Measurements from ENCODE around the gene ABHD16A. TPM values are rescaled to one million over a fixed set of nuclear protein-coding genes. Genes with fewer than 3 reads are reported as not detected.

Gene ABHD16A
- total RNA-seq, 2 donors from 2014 or later, result 57.8 to 75.1 TPM

DNA sequence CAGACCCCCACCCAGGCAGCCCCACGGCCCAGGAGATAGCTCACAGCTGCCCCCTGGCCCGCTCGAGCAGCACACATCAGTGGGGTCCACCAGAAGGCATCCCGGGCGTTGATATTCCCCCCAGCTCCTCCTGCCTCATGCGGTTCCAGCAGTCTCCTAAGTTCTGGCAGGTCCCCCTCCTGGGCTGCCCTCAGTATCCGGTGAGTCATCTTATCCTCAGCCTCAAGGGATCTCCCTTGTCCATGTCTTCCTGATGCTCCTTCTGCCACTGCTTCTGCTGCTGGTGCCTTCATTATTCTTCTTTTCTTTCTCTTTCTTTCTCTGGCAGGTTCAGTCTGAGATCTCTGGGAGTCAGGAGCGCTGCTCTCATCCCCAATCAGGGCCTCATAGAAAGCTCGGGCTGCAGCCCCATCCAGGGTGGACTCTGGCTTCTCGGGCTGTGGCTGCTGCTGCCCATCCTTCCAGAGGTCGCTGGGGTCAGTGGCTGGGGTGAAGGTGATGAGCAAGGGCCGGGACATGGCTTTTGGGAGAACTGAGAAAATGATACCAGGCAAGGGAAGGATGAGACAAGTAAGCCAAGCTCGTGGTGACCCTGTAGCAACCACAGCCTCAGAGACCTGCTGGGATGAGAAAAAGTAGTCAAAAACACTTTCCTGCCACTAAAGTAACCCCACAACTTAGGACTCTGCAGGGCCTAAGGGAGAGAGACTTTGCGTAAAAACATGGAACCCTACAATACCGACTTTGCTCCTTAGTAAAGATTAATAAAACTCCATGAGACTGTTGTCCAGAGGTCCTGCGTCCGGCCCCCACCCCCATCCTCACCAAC lies 38.9 kb downstream of the ABHD16A start:
- Mint-ChIP-seq H3K36me3 (ENCODE audit: low read depth) (peaks cover 9% of the 10 kb centered on the region), H3K27me3 (no peaks in the 10 kb centered on the region), H3K27ac (peak overlapping the region; percentile 97), H3K4me3 (peak overlapping the region; percentile 97), H3K4me1 (peaks cover 53% of the 10 kb centered on the region)
- DNase-seq, result no peak
- ATAC-seq, result no peak
- H3K9me3 ChIP-seq (ENCODE audit: control insufficient read depth, low read length, poor library complexity, severe bottlenecking), result no peaks in the 10 kb centered on the region

DNA sequence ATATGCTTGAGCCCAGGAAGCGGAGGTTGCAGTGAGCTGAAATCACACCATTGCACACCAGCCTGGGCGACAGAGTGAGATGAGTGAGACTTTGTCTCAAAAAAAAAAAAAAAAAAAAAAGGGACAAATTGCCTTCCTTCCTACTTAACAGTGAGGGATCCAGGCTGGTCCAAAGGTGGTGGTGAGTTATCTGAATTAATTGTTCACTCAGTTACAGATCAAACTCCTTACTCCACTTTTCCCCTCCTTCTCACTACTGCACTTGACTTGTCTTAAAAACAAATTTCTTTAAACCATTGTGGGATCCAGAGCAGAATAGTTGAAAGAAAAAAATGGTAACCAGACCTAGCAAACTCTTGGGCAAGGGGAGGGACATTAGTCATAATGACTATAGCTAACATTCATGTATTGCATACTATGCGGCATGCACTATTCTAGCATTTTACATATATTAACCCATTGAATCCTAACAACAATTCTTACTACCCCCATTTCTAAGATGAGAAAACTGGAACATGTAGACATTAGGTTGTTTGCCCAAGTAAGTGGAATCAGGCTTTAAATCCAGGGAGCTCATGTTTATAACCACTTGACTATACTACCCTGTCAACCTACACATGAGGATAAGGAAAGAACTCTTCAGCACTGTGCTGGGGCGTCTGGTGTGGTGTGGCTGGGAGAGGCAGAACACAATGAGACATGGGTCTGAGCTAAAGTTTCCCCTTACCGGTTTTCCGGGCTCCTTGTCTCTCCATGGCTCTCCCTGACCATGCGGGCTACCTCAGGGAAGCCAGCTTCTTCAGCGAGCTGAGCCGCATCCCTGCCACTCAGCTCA lies 39.8 kb downstream of the ABHD16A start:
- H3K4me3 Mint-ChIP-seq, result peak overlapping the region; percentile 97
- H3K4me1 Mint-ChIP-seq, result peaks cover 60% of the 10 kb centered on the region
- H3K9me3 ChIP-seq (ENCODE audit: control insufficient read depth, low read length, poor library complexity, severe bottlenecking), result no peaks in the 10 kb centered on the region
- H3K36me3 Mint-ChIP-seq (ENCODE audit: low read depth), result peaks cover 9% of the 10 kb centered on the region
- no peaks in the 10 kb centered on the region for H3K27me3 Mint-ChIP-seq
- ATAC-seq (no peak), DNase-seq (no peak)
- H3K27ac Mint-ChIP-seq, result peak overlapping the region; percentile 97

DNA sequence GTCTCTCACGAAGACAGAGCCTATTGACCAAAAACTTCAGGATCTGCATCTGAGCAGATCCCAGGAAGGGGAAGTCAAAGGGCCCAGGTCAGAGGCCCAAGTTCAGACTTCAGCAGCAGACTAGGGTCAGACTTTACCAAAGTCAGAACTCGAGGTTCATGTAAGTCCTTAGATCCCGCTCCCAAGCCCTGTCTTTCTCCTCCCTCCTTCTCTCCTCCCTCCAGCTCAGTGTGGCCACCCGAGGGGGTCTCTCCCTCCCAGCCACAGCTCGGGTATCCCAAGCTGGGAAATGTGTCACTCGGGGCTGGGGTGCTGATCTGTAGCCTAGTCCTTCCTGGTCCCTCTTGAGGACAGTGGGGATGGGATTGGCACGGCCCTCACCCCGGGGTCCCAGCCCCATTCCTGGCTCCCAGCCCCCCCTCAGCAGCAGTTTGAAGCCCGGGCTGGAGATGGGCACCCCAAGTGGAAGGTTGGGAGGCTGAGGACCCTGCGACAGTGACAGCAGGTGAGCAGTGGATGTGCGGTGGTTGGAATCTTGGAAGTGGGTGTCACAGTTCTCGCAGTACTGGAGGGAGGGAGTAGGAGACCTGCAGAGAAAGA lies 40.9 kb downstream of the ABHD16A start:
- H3K4me3 Mint-ChIP-seq, result peak overlapping the region; percentile 93
- no peak for ATAC-seq
- H3K4me1 Mint-ChIP-seq, result peaks cover 64% of the 10 kb centered on the region
- no peak for DNase-seq
- H3K36me3 Mint-ChIP-seq (ENCODE audit: low read depth), result peaks cover 7% of the 10 kb centered on the region
- peak overlapping the region; percentile 92 for H3K27ac Mint-ChIP-seq
- no peaks in the 10 kb centered on the region for H3K9me3 ChIP-seq (ENCODE audit: control insufficient read depth, low read length, poor library complexity, severe bottlenecking)
- no peaks in the 10 kb centered on the region for H3K27me3 Mint-ChIP-seq

DNA sequence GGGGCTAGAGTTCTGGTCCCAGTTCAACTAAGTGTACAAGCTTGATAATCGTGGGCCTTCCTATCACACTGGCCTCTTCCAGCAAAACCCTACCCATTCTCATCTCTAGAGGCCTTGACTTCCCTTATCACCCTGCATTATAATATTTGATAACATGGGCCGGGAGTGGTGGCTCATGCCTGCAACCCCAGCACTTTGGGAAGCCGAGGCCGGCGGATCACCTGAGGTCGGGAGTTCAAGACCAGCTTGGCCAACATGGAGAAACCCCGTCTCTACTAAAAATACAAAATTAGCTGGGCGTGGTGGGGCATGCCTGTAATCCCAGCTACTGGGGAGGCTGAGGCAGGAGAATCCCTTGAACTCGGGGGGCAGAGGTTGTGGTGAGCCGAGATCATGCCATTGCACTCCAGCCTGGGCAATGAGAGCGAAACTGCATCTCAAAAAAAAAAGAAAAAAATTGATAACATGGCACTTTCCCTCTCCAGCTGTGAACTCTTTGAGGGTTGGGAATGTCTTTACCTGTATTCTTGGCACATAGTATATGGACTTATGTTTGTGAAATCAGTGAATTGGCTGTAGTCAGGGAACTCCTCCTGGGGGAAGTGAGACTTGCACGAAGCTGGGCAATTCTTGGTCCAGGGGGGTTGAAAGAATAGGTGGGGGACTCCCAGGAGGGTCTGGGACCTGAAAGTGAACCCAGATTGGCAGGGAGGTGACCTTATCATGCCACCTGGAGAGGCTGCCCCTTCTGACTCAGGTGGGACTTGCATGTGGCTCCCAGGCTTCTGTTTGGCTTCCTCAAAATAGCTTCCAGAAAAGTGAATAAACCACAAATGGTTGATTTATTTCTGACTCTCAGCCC lies 41.6 kb downstream of the ABHD16A start:
- Mint-ChIP-seq H3K36me3 (ENCODE audit: low read depth) (peaks cover 7% of the 10 kb centered on the region), H3K27me3 (no peaks in the 10 kb centered on the region), H3K4me3 (peak overlapping the region; percentile 93), H3K27ac (peak overlapping the region; percentile 92), H3K4me1 (peaks cover 62% of the 10 kb centered on the region)
- no peak for ATAC-seq
- H3K9me3 ChIP-seq (ENCODE audit: control insufficient read depth, low read length, poor library complexity, severe bottlenecking), result no peaks in the 10 kb centered on the region
- DNase-seq, result no peak

DNA sequence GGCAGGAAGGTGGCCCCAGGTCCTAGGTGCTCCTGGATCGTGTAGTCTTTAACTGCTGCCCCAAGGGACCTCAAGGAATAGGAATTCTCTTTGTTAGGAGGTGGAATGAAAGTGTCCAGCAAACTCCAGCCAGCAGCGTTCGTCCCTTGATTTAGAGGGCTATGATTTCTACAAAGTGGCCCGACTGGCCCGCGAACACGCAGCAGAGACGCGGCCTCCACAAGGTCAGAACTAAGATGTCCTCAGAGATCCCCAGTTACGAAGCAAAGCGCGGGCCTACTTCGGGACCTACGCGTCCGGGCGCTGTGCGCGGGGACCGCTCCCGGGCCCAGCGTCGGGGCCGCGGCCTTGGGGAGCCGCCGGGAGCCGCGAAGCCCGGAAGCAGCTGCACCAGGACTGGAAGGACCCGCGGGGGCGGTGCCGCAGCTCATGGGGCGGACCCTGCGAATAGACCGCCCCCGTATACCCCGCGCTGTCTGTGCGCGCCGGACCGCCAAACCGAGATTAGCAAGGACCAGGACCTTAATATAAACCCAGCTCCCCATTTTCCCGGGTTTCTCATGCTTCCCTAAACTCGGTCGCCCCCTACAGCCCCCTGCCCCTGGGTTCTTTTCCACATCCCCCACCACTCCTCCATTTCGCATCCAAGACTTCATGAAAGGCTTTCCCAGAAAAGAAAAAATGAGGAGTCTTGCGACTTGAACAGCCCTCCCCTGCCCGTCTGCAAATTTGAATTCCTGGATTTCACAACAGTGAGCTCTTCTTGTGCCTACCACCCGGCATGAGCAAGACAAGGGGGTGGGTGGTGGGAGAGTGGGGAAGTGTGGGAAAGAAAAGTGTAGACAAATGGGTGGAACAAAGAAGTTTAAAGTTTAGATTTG lies 42.5 kb downstream of the ABHD16A start, which contains the start of gene C6orf47:
C6orf47 (minus strand) TSS at position 398 of the 881 bp plus-strand sequence. CDS start 831 bp downstream, outside the sequence.
- DNase-seq, result peak; percentile 50 to 71 (median 67)
- Mint-ChIP-seq H3K27ac (peak within 1 kb of the TSS; percentile 92), H3K4me1 (peaks cover 61% of the 10 kb centered on the region), H3K36me3 (ENCODE audit: low read depth) (peaks cover 8% of the 10 kb centered on the region), H3K27me3 (no peaks in the 10 kb centered on the region), H3K4me3 (peak within 1 kb of the TSS; percentile 93)
- no peaks in the 10 kb centered on the region for H3K9me3 ChIP-seq (ENCODE audit: control insufficient read depth, low read length, poor library complexity, severe bottlenecking)
- ATAC-seq, result peak; percentile 68

DNA sequence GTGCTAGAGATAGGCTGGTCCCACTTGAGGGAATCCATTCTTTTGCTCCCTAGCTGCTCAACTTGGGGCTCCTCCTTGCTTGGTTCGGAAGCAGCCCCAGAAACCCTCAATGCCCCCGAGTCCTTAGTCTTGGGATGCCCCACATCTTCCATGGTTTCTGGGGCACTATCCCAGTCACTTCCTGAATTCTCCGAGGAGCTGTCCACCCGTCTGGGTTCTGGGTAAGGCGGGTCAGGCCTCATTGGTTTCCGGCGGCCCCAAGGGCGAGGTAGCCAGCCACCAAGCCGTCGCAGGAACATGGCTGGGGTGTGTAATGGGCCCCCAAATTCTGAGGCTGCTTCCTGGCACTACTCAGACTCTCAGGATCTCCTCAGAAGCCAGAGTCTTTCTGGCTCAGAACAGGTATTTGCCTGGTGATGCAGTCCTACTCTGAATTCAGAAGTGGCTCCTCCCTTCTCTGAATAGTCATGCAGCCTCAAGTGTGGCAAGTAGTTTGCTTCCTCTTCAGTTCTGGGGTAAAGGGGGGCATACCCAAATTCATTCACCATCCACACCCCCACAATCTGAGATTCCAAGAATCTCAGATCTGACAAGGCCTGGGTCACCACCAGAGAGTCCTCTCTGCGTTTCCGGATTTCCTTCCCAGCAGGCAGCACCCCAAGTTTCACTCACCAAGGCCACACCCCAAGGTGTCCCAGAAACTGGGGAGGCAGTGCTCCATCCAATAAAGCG lies 43.3 kb downstream of the ABHD16A start:
- peak overlapping the region; percentile 92 for H3K27ac Mint-ChIP-seq
- DNase-seq (no peak), ATAC-seq (peak; percentile 48)
- H3K36me3 Mint-ChIP-seq (ENCODE audit: low read depth), result peaks cover 9% of the 10 kb centered on the region
- peaks cover 65% of the 10 kb centered on the region for H3K4me1 Mint-ChIP-seq
- H3K4me3 Mint-ChIP-seq, result peak overlapping the region; percentile 93
- H3K27me3 Mint-ChIP-seq, result no peaks in the 10 kb centered on the region
- H3K9me3 ChIP-seq (ENCODE audit: control insufficient read depth, low read length, poor library complexity, severe bottlenecking), result no peaks in the 10 kb centered on the region

DNA sequence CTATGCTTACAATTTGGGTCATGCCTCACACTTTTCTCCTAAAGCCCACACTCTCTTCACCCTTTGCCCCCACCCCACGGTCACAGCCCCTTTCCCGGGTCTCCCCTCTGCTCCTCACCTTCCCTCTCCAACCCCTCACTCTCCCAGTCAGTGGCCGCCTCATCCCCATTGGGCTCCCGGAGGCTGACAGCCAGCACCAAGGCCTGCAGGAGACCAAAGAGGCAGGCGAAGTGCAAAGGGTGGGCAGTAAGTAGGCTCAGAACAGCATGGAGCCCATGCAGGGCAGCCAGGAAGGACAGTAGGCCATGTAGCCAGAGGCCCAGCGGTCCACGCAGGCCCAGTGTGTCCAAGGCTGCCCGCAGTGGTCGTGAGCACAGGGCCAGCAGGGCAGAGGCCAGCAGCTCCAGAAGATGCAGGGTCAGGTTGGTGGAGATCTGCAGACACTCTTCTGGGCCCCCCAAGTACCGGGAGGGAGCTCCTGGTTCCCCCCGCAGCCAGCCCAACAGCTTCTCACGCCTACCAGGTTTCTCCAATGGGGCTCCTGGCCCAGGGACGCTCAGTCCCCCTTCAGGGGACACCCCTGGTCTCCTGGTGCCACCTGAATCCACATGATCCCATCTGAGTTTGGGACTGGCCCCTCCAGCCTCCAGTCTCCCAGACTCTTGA lies 44.0 kb downstream of the ABHD16A start:
- Mint-ChIP-seq H3K4me3 (peak overlapping the region; percentile 93), H3K4me1 (peaks cover 58% of the 10 kb centered on the region), H3K36me3 (ENCODE audit: low read depth) (peaks cover 5% of the 10 kb centered on the region), H3K27ac (peak overlapping the region; percentile 92), H3K27me3 (no peaks in the 10 kb centered on the region)
- no peak for DNase-seq
- no peak for ATAC-seq
- H3K9me3 ChIP-seq (ENCODE audit: control insufficient read depth, low read length, poor library complexity, severe bottlenecking), result no peaks in the 10 kb centered on the region

DNA sequence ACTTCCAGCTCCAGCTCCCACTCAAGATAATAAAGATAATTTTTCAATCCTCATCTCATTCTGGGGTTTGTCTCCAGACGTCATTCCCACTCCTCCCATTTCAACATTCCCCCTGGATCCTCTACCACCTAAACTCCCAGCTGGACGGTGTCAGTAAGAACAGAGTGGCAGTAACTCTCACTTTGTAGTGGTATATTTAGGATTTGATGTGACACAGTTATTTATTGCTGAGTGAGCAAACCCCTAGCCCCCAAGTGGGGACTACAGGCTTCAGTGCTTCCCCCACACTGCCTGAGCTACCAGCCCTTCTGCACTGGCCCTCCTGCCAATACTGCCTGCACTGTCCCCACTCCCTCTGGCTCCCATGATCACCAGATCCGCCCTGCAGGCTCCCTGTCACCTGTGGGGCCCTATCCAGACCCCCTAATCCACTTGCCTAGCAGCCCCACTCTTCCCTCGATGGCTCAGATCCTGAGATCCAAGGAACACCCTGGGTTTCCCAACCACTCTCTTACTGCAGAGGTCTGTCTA lies 44.9 kb downstream of the ABHD16A start:
- H3K4me3 Mint-ChIP-seq, result peak overlapping the region; percentile 93
- no peaks in the 10 kb centered on the region for H3K27me3 Mint-ChIP-seq
- no peaks in the 10 kb centered on the region for H3K9me3 ChIP-seq (ENCODE audit: control insufficient read depth, low read length, poor library complexity, severe bottlenecking)
- no peak for DNase-seq
- ATAC-seq, result no peak
- peaks cover 49% of the 10 kb centered on the region for H3K4me1 Mint-ChIP-seq
- peak overlapping the region; percentile 92 for H3K27ac Mint-ChIP-seq
- H3K36me3 Mint-ChIP-seq (ENCODE audit: low read depth), result peaks cover 3% of the 10 kb centered on the region

DNA sequence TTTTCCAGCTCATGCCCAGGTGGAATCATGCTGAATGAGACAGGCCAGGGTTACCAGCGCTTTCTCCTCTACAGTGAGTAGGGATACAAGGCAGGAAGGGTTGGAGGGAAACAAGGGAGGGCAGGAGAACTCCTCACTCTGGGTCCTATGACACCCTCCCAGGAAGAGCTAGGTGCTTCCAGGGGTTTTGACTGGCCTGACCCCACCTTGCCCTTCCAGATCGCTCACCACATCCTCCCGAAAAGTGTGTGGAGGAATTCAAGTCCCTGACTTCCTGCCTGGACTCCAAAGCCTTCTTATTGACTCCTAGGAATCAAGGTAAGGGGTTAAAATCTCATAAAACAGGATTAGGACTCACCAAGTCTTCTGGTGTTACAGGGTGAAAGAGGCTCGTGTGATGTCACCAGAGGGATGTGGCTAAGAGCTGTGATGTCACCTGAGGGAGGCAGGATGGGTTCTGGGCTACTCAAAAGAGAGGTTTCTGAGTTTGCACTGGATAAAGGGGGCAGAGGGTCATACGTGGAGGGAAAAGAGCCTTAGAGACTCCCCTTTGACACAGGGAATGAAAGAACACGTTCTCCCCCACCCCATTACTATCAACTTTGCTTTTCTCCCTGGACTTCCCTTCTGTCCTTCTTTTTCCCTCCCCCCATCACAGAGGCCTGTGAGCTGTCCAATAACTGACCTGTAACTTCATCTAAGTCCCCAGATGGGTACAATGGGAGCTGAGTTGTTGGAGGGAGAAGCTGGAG lies 45.5 kb downstream of the ABHD16A start:
- H3K4me3 Mint-ChIP-seq, result peak overlapping the region; percentile 60
- peaks cover 3% of the 10 kb centered on the region for H3K36me3 Mint-ChIP-seq (ENCODE audit: low read depth)
- H3K4me1 Mint-ChIP-seq, result peaks cover 50% of the 10 kb centered on the region
- peak overlapping the region; percentile 92 for H3K27ac Mint-ChIP-seq
- H3K9me3 ChIP-seq (ENCODE audit: control insufficient read depth, low read length, poor library complexity, severe bottlenecking), result no peaks in the 10 kb centered on the region
- ATAC-seq (no peak), DNase-seq (no peak)
- H3K27me3 Mint-ChIP-seq, result no peaks in the 10 kb centered on the region

Measured in T-helper 17 cell (primary cell).